Inflammatory macrophage treated with lipopolysaccharide for 4 hours (primary cell): ENCODE measurements around the gene SORT1.
"Not testable (repeated sequence)": the region's sequence is repeated elsewhere in the genome, so short reads cannot be mapped to it uniquely, and the experiment has no call there.

Experiments used
- DNase-seq: peaks from one replicate; pipeline ENCODE4 v3.0.0-alpha.2; 2020

The SORT1 gene

DNA sequence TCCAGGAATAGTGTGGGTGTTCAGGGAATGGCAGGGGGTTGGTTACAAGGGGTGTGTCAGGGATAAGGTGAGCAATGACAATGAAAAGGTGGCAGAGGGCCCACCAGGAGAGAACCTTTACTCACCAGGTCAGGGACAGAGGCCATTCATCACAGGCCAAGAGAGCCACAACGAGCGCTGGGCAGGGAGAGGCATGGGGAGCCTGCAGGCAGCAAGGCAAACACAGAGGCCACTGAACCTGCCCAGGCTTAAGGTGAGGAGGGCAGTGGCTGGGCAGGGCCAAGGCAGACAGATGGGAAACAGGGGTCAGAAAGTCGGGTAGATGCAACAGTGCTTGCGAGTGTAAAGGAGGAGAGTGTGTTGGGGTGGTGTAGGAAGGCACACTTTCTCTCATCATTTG is 62.6 kb downstream of the SORT1 start:
- no peak for DNase-seq

GRCh38 chr1:109331113-109331512 is 66.6 kb downstream of the SORT1 start:
- no peak for DNase-seq

DNA sequence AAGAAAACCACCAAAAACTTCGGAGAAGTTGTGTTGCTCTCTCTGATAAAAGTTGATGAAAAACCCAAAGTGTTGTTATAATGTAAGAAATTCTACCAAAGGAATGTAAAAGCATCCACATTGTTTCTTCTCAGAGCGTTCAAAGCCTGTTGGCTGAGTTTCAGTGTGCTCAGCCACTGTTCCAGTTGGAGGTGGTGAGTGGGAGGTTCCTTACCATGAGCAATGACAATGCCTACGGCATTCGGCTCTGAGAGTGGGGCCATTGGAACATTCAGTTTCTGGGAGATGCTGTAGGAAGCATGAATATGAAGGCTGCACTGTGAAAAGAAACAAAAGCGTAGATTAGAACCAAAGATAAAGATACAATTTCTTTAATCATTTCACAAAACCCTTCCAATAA is 70.4 kb downstream of the SORT1 start:
- no peak for DNase-seq

DNA sequence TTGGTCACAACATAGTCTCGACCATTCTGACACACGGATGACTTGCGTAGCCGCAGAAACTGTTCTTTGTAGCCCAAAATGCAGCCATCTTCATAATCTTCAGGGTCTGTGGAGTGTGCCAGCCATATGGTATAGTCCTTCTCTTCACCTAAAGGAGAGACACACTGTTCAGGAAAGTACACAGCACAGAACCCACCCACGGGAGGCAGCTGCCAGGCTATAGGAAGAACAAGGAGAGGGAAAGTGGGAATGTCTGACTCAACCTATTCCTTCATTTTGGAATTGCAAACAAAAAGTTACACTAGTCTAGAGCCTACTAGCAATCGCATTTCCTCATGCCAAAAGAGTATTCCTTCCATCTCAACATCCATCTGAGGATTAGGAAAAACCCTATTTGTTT is 74.7 kb downstream of the SORT1 start:
- DNase-seq: no peak

DNA sequence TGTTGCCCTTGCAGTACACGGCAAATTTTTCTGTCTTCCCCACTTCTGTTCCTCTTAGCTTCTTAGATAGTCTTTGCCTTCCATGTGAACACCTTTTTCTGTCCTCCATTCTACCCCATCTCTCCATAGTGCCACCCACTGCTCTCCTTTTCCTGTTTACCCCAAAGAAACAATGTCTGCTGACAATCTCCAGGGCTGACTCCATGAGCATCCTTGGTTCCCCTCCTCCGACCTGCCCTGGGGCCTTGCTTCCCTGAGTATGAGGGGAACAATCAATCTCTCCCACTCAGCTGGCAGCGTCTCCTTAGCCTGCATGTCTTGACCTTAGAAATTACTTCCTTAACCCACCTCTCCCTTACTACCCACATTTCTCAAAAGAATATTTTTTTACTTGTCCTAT is 78.6 kb downstream of the SORT1 start:
- no peak for DNase-seq

GRCh38 chr1:109316506-109316905 is 81.2 kb downstream of the SORT1 start:
- DNase-seq: no peak

GRCh38 chr1:109315288-109315687 is 82.4 kb downstream of the SORT1 start:
- DNase-seq: no peak

GRCh38 chr1:109314795-109315194 is 82.9 kb downstream of the SORT1 start:
- no peak for DNase-seq

GRCh38 chr1:109312978-109313775 is 84.5 kb downstream of the SORT1 start:
- no peak for DNase-seq

DNA sequence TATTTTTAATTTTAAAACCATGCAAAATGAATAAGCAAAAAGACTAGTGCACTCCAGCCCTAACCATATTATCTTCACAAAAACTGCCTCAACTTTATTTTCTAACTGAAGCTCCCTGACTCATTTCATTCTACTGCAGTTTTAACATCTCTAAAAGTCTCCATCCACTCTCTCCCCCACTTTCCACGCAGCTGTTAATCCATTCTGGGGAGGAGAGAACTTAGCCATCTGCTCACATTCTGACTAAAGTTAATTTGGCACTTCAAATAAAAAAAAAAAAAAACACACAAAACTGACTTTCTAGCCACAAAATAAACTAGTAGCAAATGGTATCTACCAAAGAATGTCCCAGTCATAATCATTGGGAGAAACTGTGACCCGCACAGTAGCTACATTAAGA is 85.5 kb downstream of the SORT1 start:
- DNase-seq: no peak

DNA sequence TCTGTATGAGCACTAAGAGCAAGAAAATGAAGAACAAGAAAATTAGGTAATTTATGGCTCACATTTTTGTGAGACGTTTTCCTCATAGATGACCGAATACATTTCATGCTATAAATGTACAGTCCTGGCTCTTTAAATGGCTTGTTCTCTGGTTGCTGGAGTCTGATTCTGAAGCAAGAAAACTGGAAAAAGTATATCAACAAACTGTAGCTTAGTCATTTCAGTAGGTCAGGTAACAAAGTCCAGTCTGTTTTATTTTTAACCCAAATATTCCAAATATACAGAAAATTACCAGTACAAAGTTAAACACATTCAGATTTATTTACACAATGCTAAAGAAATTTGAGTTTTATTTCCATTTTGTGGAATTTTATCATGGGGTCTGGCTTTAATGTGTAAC is 88.4 kb downstream of the SORT1 start:
- peak; percentile 49 for DNase-seq

GRCh38 chr1:109307274-109308021 is 90.3 kb downstream of the SORT1 start:
- no peak for DNase-seq

- no peak for DNase-seq
Observed at GRCh38 chr1:109306832-109307273, 90.9 kb downstream of the SORT1 start, which contains the start of gene MYBPHL. TSS of gene MYBPHL (minus strand) at chr1:109307011. CDS start at chr1:109306991, 20 bp downstream.

GRCh38 chr1:109305991-109306390 is 91.7 kb downstream of the SORT1 start:
- not testable (repeated sequence) for DNase-seq

GRCh38 chr1:109304226-109304920 is 93.3 kb downstream of the SORT1 start:
- no peak for DNase-seq

DNA sequence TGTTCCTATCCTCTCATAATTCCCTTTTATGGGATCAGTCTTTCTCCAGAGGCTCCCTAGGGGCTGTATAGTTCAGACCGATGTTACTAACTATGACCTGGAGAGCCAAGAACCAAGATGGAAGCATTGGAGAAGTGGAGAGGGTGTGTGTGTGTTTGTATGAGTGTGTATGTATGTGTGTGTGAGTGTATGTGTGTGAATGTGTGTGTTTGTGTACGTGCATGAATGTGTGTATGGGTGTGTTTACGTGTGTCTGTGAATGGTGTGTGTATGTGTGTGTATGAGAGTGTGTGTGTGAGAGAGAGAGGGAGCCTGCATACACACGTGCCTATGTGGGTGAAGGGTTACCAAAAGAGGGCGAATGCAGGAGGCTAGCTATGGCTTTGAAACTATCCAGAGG is 95.8 kb downstream of the SORT1 start:
- DNase-seq: no peak

GRCh38 chr1:109300650-109301151 is 97.0 kb downstream of the SORT1 start:
- no peak for DNase-seq

- DNase-seq: no peak
Observed at GRCh38 chr1:109299558-109300343, 98.0 kb downstream of the SORT1 start.

GRCh38 chr1:109298666-109299557 is 98.8 kb downstream of the SORT1 start:
- DNase-seq: peak; percentile 75

GRCh38 chr1:109296782-109297181 is 100.9 kb downstream of the SORT1 start:
- no peak for DNase-seq

GRCh38 chr1:109295712-109296415 is 101.9 kb downstream of the SORT1 start:
- no peak for DNase-seq
